ENCODE data around the gene HRK.

The HRK gene

DNA sequence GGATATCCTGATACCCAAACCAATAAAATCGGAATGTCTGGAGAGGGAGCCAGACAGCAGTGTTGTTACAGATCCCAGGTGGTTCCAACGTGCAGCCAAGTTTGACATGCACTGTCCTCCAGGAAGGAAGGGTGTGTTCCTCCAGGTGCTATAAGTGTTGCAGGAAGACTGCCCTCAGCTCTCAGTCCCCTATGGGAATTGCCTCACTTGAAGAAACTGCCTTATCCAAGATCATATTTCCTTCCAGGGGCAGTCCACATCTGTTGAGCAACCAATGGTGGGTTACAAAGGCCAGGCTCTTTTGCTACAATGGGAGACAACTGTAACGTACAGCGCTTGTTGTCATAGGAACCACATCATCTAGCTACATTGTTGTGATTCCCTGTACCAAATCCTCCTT lies 16.2 kb upstream of the HRK start:
- FAIRE-seq, result no peak

DNA sequence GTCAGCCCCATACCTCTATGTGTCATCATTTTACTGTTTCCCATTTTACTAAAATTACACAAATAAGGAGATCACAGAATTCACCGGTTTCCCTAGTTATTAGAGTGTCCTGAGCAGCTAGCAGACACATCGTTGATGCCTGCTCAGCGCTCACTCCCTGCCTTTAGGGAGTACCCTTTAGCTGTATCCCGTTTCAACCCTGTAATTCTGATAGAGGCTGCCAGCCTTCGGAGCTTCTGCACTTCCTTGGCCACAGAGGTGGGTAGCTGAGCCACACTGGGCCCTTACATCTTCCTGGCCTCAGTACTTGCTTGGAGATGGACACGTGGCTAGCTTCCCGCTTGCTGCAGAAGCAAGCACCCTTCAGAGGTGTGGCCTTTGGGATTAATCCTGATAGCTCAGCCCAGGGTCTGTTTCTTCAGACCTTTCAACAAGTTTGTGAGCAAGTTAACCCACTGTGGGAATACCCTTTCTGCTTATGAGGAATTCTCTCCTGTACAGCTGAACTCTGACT lies 15.2 kb upstream of the HRK start:
- no peak for FAIRE-seq

DNA sequence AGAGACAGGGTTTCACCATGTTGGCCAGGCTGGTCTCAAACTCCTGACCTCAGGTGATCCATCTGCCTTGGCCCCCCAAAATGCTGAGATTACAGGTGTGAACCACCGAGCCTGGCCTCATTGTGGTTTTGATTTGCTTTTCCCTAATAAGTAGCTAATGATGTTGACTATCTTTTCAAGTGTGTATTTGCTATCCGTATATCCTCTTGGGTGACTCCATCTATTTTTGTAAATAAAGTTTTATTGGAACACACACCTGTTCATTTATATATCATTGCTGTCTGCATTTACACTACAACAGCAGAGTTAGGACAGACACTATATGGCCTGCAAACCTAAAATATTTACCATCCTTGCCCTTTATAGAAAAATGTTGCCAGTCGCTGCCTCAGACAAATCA lies 13.7 kb upstream of the HRK start:
- no peak for FAIRE-seq

DNA sequence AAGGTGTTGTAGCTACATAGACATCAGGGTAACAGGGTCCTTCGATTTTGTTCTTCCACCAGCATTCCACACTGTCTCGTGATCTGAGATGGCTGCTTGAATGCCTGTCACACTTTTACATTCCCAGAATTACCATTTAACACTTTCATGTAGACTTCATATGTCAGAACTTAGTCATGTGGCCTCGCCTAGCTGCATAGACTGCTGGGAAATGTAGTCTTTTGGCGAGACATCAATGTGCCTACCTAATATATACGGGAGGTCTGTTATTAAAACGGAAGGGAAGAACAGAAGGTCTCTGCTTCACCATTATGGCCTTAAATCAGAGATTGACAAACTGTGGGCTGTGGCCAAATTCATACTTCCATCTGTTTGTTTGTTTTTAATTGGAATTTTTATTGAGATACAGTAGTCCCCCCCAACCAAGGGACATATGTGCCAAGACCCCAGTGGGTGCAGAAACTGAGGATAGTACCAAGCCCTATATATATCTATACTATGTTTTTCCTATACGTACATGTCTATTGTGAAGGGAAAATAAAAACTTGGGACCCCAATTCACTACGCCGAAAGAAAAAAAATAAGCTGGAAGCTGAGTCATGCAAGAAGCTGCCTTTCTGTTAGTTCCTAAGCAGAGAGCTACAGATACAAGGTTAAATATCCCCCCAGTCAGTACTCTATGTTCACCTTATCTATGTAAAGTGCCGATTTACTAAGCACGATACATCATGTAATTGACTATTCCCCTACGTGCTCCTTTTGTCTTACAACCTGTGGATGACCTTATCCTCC lies 11.3 kb upstream of the HRK start:
- no peak for FAIRE-seq

DNA sequence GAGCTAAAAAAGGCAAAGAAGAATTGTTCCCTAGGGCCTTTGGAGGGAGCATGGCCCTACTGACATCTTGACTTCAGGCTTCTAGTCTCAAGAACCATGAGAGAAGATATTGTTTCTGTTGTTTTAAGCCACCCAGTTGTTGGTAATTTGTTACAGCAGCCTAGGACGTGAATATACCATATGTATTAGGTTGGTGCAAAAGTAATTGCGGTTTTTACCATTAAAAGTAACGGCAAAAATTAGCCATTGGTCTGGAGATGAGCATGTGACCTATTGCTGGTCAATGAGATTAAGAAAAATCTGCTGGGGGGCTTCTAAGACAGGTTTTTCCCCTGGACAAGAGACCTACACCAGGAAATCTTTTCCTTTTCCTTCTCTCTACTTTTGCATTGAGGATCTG lies 9.8 kb upstream of the HRK start:
- FAIRE-seq, result no peak

DNA sequence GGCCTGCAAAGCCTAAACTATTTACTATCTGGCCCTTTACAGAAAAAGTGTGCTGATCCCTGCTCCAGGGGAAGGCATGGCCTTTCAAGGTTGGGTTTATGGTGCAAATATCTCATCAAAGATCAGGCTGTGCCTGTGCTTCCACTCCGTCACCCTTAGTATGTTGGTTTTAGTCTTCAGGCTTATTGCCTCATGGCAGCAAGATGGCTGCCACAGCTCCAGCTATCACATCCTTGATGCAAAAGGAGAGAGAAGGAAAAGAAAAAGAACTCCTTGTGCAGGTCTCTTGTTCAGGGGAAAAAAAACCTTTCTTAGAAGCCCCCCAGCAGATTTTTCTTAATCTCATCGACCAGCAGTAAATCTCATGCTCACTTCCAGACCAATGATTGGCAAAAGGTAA lies 9.1 kb upstream of the HRK start:
- no peak for FAIRE-seq

DNA sequence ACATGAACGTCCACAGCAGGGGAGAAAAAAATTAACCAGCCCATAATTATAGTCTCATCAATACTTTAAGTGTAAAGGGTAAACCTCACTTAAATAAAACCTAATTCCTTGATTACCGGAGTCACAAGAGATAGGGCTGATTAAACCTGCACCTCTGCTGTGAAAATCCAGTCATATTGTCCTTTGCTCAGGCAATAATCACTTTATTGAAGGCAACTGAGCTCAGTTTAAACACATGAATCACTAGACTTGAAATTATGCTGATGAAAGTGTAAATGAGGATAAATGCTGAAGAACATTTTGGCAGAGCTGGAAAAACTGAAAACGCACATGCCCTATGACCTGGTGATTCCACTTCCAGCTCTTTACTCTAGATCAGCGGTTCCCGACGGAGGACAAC lies 6.7 kb upstream of the HRK start:
- no peak for FAIRE-seq

DNA sequence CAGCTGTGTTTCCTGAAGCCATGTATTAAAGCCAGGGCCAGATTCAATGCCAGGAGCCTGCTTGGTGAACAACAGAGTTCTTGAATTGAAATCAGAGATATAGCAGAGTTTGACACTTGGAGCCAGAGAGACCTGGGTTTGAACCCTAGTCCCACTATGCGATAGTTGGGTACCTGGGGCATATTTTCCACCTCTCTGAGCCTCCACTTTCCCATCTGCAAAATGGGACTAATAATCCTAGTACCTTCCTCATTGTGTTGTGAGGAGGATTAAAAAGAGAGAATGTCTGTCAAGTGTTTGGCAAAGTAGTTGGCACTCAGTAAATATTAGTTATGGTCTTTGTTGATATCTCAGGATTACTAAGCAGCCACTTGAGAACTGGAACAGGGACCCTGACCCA lies 6.0 kb upstream of the HRK start:
- FAIRE-seq, result no peak

DNA sequence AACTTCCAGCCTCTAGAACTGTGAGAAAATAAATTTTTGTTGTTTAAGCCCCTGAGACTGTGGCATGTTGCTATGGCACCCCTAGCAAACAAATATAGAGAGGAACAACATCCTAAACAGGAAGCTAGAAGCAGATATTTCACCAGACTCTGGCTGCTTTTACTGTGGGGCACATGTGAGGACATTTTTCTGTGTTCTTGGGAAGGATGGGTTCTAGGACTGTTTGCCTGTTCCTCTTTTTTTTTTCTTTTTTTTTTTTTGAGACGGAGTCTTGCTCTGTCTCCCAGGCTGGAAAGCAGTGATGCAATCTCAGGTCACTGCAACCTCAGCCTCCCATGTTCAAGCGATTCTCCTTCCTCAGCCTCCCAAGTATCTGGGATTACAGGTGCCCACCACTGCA lies 4.2 kb upstream of the HRK start:
- FAIRE-seq, result no peak

DNA sequence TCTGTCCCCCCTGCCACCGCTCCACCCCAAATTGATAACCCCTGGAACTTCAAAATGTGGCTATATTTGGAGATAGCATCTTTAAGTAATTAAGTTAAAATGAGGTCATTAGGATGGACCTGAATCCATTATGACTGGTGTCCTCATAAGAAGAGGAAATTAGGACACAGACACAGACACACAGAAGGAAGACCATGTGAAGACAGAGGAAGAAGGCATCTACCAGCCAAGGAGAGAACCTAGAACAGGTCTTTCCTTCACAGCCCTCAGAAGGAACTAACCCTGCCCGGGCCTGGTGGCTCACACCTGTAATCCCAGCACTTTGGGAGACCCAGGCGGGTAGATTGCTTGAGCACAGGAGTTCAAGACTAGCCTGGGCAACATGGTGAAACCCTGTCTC lies 3.6 kb upstream of the HRK start:
- no peak for FAIRE-seq

DNA sequence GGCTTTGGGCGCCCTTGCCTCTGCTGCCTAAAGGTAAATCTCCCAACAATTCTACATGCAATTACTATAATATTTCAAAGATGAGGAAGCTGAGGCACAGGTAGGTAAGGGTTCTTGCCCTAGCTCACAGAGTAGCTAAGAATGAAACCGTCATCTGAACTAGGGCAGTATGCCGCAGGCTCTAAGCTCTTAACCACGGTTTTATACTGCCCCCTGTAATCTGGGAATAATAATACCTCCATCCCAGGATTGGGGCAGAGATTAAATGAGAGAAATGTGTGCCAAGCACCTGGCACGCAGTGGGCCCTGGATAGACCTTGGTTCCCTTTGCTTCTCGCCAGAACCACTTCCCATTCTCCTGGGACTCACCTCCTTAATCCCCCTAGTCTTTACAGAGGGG lies 1.5 kb upstream of the HRK start:
- no peak for FAIRE-seq

DNA sequence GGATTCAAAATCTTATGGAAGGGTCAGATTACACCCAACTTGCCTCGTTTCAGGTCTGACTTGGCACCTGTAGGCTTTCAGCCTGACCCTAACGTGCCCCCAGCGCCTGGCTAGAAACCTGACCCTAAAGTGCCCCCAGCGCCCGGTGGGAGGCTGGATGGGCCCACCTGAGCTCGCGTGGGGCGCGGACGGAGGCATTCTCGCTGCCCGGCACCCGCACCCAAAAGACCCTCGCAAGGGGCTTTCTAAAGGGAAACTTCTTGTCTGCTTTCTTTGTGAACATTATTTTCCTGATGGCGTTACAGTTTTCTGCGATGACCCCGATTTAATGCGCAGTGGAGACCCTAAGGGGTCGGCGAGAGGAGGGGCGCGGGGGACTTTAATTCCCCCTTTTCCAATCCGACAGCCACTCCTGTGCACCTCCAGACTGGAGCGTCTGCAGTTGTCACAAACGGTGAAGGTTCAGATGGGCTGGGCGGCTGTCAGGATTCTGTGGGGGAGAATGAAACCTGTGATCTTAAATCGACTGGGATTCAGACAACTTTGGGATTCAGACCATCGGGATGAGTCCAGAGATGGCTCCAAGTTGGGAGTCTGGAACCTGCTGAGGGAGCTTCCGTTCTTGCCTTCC lies 751 bp upstream of the HRK start:
- FAIRE-seq, result no peak

DNA sequence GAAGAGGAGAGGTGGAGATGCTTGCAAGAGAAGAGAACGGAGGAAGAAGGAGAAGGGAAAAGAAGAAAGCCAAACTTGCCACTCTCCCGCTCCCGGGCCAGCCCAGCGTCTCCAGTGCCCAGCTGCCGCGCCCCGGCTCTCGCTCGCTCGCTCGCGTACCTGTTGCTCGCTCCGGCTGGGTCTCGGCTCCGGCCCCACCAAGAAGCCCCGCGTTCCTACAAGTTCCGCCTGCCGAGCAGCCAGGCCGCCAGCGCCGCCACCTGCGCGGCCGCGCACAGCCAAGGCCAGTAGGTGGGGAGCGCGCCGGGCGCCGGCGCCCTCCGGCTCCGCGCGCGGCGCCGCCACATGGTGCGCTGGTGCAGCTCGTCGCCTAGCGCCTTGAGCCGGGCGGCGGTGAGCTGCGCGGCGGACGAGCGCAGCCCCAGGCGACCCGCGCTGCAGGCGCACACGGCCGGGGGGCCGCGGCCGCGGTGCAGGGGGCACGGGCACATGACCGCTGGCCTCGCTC lies 370 bp downstream of the HRK start:
- no peak for FAIRE-seq

DNA sequence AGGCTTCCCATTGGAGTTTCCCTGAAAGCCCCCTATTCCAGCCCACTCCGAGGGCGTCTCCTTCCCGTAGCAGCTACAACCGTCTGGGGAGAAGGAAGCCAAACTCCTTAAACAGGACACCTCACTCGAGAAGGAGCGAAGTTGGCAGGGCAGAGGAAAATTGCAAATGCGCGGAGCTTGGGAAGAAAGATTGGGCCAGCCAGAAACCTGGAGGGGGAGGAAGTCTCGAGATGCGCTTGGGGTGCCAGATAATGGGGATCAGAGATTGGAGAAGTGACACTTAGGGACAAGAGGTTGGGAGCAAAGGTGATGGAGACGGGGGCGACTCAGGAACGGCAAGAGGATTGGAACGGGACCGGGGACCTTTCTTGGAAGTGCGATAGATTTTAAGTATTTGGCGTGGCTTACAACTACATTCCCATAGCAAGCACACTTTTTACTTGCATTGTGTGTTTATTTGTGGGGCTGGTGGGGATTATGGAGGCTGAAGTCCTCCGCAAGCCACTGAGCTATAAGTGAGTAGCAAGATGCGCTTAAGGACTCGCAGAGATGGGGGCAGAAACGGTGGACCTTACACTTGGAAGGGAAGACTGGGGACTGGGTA lies 926 bp downstream of the HRK start:
- FAIRE-seq, result no peak

DNA sequence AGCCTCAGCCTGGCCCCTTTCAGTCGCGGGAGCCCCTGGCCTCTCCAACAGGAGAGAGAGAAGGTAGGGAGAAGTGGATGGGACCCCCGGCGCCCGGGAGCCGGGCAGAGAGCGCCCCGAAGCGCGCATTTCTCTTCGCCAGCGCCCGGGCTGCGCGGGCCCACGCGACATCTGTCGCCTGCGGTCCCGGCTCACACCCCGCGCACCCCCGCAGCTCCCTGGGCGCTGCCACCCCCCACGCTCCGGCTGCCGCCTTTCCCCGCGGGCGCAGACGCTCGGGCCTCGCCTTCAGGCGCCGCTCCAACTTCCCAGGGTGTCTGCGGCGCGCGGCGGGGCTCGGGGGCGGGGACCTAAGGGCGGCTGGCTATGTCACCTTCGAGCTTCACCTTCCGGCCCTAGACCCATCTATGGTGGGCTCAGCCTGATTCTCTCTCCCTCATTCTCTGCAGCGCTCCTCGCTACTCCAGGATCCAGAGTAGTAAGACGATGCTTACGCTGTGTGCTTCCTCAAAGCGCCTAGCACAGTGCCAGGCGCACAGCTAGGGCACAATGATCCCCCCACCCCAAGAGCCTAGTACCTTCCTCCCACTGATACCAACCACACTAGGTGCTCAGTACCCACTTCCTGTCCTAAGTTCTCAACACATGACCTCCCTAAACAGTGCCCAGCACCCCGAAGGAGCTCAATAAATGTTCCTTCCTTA lies 1.6 kb downstream of the HRK start:
- no peak for FAIRE-seq

DNA sequence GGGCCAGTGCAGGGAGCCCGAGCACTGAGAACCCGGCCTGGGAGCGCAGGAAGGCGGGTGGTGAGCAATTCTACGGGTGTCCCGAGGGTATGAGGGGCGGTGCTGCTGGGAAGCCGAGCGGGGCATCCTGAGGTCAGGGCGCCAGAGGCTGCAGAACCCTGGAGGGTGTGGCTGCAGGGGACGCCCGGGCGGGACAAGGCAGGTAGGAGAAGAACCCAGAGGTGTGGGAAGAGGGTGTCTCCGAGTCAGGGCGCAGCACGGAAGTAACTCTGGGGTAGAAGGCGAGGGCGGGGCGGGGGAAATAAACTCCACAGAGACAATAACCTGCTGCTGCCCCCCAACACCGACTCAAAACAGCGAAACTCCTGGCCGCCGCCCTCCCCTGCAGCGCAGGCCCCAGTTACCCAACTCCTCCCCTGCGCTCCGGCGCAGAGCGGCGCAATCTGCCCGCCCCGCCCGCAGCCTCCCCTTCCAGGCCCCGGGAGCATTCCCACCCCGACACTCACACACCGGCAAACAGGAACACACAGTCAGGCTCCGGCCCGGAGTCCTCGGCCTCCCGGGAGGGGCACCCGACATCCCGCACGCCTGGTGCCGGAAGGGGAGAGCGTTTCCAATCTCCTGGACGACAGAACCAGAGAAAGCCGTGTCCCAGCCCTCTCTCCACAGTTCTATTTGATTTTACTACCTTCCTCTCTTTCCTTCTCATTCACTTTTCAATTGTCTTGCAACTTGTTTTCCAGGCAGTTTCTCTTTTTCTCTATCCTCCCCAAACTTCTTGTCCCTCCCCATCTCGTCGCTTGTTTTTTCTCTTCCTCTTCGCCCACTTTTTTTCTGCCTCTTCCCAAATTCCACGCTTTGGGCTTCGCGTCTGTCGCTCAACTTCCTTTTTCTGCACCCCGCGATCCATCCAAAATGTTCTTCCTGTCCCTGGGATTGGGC lies 2.4 kb downstream of the HRK start:
- FAIRE-seq, result no peak

DNA sequence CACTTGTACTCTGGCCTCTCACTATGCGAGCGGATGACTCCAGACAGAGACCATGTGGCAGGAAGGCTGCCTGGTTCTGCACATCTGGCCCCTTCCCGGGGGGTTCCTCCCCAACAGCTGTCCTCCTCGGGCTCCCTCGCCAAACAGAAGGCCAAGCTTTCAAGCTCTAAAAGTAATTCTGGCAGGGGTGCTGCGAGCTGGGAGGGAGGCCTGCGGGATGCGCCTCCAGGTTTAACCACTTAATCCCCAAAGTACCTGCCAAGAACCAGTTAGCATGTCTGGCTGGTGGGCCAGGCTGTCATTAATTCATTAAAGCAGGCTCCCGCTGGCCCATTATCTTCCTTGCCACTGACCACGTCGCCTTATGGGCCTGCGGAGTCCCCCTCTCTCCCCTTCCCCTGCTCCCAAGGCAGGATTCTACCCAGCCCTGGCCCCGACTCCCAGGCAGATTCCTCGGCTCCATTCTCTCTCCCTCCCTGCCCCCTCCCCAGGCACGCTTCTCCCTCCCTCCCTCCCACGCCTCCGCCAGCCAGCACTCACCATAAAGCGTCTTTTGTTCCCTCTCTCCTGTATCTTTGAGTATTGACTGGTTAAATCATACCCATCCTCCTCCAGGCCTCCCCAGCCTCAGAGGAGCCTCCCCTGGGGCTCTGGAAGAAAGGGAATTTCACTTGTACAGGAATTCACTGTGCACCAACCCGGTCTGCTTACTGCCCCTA lies 4.9 kb downstream of the HRK start:
- no peak for FAIRE-seq

DNA sequence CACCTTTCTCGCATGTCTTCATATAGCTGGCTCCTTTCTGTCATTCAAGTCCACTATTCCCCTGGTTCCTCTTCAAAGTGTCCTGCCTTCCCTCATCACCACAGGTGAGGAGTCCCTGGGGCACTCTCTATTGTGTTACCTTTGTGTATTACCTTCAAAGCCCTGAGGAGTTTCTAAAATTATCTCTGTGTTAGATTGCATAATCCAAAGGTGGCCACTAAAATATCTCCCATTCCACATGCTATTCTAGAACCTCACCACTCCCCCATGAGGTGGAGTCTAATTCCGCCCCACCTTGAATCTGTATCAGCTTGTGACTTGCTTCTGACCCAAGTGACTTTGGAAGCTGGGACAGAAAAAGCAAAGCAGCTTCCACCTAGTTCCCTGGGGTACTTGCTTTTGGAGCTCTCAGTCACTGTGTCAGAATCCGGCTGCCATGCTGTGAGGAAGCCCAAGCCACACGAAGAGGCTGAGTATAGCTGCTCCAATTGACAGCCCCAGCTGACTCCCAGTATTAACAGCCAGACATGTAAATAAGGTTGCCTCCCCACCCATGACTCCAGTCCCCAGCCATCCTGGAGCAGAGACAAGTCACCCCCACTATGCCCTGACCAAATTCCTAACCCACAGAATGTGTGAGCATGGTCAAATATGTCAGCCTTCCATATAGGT lies 6.8 kb downstream of the HRK start:
- no peak for FAIRE-seq

DNA sequence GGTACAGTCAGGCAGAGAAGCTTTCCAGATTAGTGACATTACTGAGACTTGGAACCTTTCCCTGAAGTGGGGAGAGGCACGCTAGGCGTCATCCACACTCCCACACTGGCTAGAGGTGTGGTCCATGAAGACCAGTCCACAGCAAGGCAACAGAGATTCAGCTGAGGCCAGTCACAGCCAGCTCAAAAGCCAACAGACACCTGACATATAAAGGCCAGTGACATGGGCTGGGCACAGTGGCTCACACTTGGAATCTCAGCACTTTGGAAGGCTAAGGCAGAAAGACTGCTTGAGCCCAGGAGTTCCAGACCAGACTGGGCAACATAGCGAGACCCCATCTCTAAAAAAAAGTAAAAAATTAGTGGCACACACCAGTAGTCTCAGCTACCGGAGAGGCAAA lies 10.9 kb downstream of the HRK start:
- FAIRE-seq, result no peak

DNA sequence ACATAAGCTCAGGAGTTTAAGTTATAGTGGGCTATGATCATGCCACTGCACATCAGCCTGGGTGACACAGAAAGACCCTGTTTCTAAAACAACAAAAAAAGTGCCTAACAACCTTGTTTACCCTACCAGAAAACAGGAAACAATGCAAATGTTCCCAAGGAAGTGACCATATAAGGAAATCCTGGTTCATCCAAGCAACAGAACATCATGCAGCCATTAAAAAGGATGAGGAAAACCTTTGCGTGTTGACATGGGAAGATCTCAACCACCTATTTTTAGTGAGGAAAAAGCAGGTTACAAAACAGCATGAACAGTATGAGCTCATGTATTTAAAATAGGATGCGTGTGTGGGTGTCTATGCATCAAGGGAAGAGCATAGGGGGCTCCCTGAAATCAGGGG lies 13.7 kb downstream of the HRK start:
- FAIRE-seq, result no peak

All from colon (tissue), 2 donors.